ENCODE results near the gene RHCG.

- TF ChIP-seq POLR2A (IDR thresholded peaks at IDR 0.05) (no peak), CTCF (IDR thresholded peaks at IDR 0.05 in 8 of 11, conservative IDR thresholded peaks at IDR 0.05 in 3 of 11) (no peak)
Observed at GRCh38 chr15:89455535-89455934, 40.8 kb downstream of the RHCG start.

Measured in spleen (tissue), 7 donors.